ENCODE measurements around the gene PIAS4.

PIAS4 gene

DNA sequence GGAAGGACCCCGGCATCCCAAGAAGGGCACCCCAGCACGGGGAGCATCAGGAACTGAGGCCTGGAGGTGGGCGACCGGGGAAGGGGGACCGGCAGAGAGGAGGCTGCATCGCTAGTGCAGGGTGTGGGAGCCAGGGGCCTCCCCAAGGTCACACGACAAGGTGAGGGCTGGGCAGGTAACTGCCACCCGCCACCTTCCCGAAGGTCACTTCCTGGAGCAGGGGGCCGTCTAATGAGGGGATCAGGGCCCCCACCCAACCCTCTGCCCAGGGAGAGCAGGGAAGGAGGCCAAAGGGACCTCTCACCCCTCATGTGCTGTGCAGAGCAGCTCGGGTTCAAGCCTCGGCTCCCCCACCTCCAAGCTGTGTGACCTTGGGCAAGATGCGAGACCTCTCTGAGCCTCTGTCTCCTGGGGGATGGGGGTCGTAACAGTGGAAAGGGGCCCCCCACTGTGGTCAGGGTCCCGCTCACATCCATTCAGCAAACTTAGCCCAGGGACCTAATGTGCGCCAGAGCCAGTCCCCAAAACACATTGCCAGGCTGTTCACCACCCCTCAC lies 53.2 kb downstream of the PIAS4 start:
- no peak for DNase-seq

DNA sequence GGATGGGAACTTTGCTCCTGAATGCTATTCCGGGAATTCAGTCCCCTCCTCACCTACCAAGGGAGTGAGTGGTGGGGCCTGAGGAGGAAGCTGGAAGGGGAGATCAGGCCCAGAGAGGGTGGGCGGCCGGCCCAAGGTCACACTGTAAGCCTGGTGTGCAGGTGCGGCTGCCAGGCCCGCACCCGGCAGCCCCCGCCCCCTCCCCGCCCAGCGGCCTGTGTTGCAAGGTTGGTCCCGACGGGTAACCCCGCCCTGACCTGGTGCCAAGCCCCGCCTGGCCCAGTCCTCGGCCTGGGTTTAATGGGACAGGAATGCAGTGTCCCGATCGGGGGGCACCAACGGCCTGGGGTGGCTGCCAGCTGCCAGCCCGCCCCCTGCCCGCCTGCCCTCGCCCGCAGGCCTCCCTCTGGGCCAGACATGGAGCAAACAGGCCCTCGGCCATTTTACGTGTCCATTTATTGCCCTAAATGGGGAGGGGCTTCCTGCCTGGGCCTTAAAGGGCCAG lies 53.7 kb downstream of the PIAS4 start:
- peak; percentile 38 for DNase-seq

DNA sequence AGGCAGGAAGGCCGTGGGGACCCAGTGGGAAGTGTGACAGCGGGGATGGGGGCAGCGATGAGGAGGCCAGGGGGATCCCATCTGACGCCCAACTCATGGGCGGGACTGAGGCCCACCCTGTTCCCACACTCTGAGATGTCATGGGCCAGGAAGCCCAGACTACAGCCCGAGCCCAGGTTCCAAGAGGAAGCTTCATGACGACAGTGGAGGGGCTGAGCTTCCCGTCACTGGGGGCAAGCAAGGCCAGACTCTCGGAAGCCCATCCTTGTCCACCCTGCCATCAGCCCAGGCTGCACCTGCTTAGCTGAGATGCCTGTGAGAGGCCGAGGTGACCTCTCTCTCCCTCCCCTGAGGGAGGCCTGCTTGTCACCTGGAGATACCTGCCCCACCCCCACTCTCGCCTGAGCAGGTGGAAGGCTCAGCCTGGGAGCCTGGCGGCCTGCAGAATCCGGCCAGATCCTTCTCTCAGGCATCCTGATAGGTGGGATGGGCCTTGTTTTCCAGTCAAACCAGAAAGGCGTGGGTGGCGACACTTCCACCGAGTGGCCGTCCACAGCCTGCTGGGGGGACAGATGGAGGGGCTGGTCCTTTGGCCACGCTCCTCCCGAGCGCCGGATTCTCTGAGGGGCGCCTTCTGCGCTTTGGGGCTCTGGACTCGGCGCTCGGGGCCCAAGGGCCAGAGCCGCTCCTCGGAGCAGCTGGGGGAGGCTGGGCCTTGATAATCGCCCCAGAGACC lies 54.3 kb downstream of the PIAS4 start:
- no peak for DNase-seq

DNA sequence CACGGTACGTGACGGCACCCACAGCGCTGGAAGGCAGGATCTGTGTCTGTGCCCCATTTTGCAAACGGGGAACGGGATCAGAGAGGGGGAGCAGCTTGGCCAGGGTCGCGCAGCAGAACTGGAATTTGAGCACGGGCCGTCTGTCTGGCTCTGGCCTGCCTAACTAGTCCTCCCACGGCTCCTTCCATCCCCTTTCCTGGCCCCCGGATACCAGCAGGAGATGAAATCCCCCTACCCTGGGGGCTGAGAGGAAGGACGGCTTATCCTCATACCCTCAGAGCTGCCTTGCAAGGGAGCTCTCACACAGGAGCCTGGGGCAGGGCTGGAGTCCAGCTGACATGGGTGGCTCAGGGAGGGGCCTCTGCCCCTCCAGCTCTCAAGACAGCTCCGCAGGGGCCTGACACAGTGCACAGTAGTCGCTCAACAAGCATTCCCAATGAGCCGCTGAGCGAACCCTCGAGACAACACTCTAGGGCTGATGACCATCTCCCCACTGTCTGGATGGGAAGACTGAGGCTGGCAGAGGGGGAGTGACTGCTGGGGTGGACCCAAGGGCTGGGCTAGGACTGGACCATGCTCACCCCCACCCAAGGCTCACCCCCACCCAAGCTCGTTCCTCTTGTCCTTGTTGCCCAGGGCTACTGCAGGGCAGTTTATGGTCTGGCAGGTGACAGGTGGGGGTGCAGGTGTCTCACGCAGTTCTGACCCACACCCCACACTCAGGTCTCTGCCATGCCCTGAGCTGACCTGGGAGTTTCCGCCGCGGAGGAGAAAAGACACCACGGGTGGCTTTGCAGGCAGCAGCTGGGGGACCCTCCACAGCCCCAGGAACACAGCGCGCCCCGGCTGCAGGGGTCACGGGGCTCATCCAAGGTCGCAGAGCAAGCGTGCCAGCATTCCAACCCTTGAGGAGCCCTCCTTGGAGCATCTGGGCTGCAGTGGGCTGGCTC lies 55.2 kb downstream of the PIAS4 start:
- DNase-seq, result no peak

DNA sequence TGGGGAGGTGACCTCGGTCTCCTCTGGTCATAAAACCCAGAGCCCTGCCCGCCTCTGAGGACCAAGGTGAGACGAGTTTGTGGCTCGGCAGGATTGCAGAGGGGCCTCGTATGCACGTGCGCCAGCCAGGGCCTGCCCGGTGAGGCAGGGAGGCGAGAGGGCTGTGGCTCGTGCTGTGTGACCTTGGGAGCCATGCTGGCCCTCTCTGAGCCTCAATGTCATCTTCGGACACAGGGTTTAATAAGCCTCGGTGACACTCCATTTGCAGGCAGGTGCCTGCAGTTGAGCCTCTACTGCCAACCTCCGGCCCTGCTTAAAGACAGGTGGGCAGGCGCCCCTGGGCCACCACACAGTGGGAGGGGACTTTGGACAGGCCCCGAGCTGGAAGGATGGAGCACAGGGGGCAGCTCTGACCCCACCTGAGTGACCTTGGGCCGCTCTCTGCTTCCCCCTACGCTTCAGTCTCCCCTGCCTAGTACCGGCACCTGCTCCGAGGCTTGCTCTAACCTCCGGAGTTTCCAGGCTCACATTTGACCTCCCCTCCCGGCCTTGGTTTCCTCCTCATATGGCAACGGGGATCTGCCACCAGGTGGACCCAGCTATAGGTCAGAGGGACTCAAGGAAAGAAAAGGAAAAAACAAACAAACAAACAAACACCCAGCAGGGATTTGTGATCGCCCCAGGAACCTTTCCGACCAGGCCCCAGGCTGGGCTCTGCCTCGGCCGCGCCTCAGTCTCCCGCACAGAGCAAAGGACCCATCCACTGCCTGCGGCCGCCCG lies 56.0 kb downstream of the PIAS4 start:
- no peak for DNase-seq

DNA sequence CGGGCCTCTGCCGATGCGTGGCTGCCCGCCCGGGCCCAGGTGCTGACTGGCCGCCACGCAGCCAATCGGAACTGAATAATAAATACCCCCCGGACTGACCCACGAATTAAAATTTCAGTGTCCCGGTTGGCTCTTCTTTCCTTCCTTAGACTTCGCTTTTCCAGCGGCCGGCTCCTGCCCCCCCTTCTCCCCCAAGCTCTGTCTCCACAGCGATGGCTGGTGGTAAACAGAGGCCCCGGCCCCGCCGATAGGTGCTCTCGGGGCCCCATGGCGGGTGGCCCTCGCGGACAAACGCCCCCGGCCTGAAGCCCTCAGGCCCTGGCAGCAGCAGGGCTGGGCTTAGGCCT lies 56.6 kb downstream of the PIAS4 start:
- DNase-seq, result peak; percentile 23

GRCh38 chr19:4064496-4065260 lies 57.1 kb downstream of the PIAS4 start:
- DNase-seq, result no peak

DNA sequence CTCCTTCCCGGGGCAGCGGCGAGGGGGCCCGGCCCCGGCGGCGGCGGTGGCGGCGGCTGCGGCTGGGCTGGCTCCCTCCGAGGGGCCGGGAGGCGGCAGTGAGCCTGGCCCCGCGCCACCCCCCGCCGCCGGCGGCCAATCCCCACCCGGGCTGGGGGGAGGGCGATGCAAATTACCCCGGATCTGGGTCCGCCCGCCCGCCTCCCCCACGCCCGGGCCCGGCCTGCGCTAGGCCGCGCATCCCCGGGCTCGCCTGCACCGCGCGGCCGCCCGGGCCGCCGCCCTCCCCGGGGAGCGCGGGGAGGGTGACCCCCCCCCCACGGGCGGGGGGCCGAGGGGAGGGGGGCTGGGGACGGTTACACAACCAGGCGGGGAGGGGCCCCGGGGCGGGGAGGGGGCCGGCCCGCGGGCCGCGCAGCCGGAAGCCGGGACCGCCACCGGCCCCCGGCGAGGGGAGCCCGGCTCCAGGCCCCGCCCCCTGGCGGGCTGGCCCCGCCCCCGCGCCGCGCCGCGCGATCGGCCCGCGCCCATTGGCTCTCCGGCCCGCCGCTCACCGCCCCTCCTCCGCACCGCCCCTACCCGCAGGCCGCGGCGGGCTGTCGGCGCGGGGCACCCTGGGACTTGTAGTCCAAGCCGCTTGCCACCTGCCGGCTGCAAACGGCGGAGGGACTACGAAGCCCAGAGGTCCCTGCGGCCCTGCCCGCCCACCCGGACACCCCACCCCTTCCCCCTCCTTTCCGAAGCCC lies 58.1 kb downstream of the PIAS4 start:
- peak; percentile 94 for DNase-seq

DNA sequence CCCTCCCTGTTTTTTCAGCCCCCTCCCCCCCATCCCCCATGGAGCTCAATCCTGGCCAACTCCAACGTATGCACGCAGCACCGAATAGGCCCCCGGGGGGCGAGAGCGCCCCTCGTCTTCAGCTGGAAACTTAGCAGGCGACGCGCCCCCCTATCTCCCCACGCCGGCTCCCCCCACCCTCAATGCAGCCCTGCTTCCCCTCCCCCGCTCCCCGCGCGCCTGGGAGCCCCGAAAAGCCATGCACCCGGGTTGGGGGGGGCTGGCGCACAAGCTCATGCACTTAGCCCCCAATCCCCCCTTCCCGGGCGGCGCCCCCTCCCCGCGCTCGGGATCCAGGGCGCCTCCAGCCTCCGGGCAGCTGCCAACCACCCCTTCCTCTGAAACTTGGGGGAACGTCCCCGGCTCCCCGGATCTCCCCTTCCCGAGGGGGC lies 58.7 kb downstream of the PIAS4 start:
- no peak for DNase-seq

GRCh38 chr19:4066682-4067395 lies 59.3 kb downstream of the PIAS4 start, which contains the start of gene ZBTB7A:
ZBTB7A (minus strand) TSS chr19:4066899; CDS start chr19:4055232, 11,667 bp downstream.
- DNase-seq, result peak; percentile 41

GRCh38 chr19:4067396-4068046 lies 60.0 kb downstream of the PIAS4 start:
- DNase-seq, result no peak

DNA sequence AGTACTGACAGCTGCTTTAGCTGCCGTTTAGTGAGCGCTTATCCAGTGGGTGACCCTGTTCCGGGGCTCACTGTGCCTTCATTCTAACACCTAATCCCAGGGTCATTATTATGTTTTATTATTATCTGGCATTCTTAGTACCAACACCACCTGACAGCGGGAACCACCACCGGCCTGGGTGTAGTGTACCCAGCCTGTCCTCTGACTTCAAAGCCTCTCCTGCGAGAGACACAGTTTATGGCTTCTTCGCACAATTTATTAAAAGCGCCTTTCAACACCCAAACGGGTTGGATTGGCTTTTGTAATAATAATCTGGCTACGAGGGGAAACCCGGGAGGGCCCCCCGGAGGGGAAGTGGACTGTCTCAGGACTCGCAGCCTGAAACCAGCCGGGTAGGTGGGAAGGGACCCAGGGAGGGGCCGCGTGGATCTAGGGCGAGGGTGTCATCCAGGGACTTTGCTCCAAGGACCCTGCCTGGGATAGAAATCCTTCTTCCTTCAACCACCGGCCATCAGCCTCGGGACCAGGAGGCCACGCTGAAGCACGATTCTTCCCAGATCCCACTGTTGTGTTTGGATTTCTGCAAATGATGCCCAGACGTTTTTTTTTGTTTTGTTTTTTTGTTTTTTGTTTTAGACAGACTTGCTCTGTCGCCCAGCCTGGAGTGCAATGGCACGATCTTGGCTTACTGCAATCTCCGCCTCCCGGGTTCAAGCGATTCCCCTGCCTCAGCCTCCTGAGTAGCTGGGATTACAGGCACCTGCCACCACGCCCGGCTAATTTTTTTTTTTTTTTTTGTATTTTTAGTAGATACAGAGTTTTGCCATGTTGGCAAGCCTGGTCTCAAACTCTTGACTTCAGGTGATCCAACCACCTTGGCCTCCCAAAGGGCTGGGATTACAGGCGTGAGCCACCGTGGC lies 60.8 kb downstream of the PIAS4 start:
- DNase-seq, result no peak

DNA sequence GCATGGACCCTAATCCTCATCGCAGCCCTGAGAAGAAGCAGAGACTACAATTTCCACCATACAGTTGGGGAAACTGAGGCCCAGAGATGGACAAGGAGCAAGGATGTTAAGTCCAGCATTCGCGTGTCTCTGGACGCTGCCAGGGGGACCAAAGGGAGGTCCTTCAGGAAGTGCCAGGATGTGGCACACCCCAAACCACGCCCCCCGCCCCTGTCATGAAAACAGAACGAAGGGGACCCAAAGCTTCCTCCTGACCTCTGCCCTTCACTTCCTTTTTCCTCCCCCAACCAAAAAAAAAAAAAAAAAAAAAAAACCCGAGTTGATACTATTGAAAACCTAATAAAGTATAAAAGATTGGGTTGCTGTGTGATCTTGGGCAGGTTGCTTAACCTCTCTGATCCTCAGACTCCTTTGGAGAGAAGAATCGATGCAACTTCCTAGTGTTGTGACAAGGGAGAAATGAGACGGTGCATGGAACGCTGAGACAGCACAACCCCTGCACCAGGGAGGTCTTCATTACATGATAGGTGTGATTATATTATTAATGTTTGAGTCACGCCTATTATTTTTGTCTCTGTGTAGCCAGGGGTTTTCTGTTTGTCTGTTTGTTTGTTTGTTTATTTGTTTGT lies 61.9 kb downstream of the PIAS4 start:
- no peak for DNase-seq

GRCh38 chr19:4071610-4072009 lies 64.1 kb downstream of the PIAS4 start:
- DNase-seq, result no peak

- no peak for DNase-seq
Measured at GRCh38 chr19:4075373-4075772, 67.8 kb downstream of the PIAS4 start.

DNA sequence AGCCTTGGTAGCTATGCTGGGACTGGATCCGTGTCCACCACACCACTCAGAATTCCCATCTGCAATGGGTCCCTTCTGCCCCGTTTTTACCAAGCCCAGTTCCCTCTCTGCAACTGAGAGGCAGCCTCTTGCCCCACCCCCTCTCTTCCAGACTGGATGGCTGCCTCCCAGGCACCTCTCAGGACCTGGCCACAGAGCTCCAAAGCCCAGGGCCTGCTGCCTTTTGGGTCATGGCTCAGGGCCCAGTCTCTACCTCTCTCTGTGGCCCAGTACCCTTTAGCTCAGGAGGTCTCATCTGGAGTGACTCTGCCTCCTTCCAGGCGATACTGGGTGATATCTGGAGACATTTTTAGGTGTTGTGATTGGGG lies 69.5 kb downstream of the PIAS4 start:
- DNase-seq, result no peak

DNA sequence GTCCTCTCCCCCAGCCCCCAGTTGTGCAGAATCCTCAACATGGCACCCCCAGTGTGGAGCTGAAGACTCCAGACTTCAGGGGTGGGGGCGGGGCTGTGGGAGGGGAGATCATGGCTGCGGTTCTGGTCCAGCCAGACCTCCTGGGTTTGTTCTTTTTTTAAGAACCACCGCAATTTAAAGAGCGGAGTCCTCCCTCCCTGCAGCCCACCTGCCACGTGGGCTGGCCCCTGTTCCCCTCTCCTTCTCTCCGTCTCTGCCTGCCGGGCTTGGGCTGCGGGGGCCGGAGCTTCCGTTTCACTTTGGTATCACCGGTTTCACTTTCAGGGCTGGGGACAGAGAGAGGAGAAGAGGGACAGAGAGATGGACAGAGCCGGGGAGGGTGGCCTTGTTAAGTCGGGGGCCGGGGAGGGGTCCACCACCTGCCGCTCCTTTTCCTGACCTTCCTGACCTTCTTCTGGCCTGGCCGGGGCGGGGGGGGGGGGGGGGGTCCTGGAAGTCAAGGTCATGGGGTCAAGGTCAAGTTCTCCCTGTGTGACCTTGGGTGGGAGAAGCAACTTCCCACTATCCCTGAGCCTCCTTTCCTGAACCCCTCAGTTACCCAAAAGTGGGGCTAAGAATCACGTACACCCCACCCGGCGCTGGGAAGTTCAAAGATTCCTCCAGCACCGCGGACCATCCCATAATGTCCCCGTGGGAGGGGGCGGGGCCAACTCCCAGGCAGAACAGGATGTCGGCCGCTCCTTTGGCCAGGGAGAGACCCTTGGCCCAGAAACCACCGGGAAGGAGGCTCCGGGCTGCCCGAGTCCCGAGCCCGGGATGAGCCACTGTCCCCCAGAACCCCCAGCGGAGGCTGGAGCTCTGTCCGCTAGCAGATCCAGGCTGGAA lies 70.5 kb downstream of the PIAS4 start:
- no peak for DNase-seq

Data from T1000 (cell line).